B cell (primary cell): Measurements from ENCODE around the gene TMED9.

Experiments used
- EZH2 ChIP-seq: IDR thresholded peaks from 2 replicates; pipeline ENCODE4 v1.6.1; 2012; ENCODE audit warnings: borderline replicate concordance, low read depth, mild to moderate bottlenecking, moderate library complexity, low read length; ENCODE audit not compliant: insufficient read depth, poor library complexity, severe bottlenecking
- TF ChIP-seq, protein P1 (sequence below): fragments of 200-600 bp; IDR thresholded peaks from one replicate; pipeline ENCODE4 v1.8.0; 2022; ENCODE audit warnings: antibody characterized with exemption, mild to moderate bottlenecking

- TF ChIP-seq, protein P1, sequence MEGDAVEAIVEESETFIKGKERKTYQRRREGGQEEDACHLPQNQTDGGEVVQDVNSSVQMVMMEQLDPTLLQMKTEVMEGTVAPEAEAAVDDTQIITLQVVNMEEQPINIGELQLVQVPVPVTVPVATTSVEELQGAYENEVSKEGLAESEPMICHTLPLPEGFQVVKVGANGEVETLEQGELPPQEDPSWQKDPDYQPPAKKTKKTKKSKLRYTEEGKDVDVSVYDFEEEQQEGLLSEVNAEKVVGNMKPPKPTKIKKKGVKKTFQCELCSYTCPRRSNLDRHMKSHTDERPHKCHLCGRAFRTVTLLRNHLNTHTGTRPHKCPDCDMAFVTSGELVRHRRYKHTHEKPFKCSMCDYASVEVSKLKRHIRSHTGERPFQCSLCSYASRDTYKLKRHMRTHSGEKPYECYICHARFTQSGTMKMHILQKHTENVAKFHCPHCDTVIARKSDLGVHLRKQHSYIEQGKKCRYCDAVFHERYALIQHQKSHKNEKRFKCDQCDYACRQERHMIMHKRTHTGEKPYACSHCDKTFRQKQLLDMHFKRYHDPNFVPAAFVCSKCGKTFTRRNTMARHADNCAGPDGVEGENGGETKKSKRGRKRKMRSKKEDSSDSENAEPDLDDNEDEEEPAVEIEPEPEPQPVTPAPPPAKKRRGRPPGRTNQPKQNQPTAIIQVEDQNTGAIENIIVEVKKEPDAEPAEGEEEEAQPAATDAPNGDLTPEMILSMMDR, result no peak
- no peak for TF ChIP-seq EZH2
Observed at GRCh38 chr5:177575488-177575887, 16.5 kb upstream of the TMED9 start.
